Activated gamma-delta T cell treated with Interleukin-2 at 50 U/mL for 16 hours (primary cell): ENCODE data around the gene ANKRD50.

Experiments
- DNase-seq: peaks from one replicate; pipeline ENCODE4 v3.0.0-alpha.2; 2020

ANKRD50 gene

GRCh38 chr4:124712372-124713184 is at the start of gene ANKRD50:
Gene ANKRD50 (minus strand): TSS chr4:124712732. CDS start chr4:124710511, 2,221 bp downstream.
- peak; percentile 58 for DNase-seq

- DNase-seq, result no peak
These were observed 44.6 kb upstream of the ANKRD50 start for GRCh38 chr4:124757126-124757525.

DNA sequence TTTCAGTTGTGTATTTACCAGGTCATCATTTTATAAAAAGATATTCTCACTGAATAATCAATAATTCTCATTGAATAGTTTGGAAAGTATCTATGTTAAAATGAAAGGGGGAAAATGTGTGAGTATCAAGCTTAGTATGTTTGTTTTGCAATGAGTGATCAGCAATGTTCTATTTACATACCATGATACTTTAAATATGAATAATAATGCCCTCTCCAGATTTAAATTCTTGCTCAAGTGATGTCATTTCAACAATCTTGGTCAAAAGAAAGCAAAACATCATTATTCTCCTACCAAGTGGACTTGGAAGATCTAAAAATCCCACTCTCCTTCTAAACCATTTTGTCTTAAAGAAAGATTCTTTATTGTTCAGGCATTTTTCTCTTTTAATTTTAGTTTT is 42.1 kb upstream of the ANKRD50 start:
- no peak for DNase-seq

DNA sequence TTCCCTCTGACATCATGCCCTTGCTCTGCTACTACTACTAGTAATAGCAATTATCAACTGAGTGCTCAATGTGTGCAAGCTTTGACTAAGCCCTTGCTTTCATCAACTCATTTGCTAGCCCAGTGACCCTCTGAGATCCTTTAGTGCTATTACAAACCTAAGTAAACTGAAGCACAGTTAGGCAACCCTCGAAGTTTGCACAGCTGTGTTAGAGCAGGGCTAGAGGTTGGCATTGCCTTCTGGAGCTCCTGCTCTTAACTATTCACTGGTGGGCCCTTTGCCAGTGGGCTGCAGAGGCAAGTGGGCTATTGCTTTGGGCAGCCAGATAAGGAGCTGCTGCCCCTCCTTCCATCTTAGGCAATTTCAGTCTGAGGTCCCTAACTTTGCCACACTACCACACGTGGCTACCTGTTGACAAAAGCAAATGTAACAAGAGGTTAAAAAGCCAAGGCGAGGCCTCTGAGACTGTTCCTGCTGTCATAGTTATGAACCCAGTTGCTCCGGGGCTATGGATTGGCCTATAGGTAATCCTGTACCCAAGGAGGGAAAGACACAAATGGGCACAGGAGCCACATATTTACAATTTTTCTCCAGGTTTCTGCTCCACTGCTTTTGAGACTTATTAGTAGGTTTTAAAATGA is 41.5 kb upstream of the ANKRD50 start:
- DNase-seq, result no peak

GRCh38 chr4:124749421-124749820 is 36.9 kb upstream of the ANKRD50 start:
- no peak for DNase-seq

DNA sequence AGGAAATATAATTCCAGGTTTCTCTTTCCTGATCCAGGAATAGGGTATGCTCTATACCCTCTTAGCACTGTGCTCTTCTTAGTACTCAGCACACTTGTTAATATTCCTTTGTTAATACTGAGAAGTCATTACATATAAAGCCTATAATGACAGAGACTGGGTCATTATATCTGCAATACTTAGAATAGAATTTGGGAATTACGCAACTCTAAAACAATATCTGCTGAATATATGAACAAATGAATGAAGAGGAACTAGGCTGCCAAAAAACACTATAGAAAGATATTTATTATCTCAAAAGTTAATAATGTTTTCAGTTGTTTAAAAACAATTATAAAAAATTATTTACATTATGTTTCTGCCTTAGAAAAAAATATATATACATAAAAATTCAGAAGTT is 36.4 kb upstream of the ANKRD50 start:
- DNase-seq, result no peak

DNA sequence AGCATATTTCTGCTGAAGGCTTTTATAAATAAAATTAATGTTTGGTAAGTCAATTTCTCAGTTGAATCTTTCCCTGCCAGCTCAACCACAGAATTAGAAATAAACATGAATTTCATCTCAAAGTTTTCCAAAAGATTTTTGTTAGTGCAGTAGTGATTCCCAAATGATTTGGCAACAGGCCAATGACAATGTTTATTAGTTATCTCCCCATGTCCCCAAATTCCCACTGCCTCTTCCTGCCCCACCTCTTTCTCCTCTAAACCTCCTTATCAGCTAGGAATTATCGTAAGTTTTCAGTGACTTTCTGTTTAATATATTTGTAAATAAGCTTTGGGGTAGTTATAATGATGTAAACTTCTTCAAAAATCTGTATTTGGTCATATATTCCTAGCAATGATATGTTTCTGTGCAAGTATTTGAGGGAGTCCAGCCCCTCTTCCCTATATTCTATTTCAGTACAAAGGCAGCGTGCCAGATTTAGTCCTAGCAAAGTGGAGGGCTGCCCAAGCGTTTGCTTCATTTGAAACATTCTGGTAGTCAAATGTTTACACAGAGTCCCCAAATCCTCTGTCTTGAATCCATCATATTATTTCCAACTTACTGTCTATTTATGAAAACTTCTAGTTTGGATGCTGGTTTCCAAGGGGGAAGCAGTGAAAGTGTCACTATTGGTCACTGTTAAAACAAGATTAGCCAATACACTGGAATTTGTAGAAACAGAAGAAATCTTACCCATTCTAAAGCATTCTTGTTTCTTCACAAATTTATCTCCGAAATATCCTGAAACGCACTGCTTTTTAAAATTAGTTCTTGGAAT is 33.7 kb upstream of the ANKRD50 start:
- DNase-seq, result no peak

GRCh38 chr4:124743711-124744110 is 31.2 kb upstream of the ANKRD50 start:
- DNase-seq, result no peak

GRCh38 chr4:124740501-124740900 is 28.0 kb upstream of the ANKRD50 start:
- no peak for DNase-seq

- DNase-seq, result no peak
These were observed 26.5 kb upstream of the ANKRD50 start for GRCh38 chr4:124738994-124739393.

- no peak for DNase-seq
These were observed 25.1 kb upstream of the ANKRD50 start for GRCh38 chr4:124737619-124738018.

- DNase-seq, result no peak
These were observed 24.0 kb upstream of the ANKRD50 start for GRCh38 chr4:124736526-124736925.

DNA sequence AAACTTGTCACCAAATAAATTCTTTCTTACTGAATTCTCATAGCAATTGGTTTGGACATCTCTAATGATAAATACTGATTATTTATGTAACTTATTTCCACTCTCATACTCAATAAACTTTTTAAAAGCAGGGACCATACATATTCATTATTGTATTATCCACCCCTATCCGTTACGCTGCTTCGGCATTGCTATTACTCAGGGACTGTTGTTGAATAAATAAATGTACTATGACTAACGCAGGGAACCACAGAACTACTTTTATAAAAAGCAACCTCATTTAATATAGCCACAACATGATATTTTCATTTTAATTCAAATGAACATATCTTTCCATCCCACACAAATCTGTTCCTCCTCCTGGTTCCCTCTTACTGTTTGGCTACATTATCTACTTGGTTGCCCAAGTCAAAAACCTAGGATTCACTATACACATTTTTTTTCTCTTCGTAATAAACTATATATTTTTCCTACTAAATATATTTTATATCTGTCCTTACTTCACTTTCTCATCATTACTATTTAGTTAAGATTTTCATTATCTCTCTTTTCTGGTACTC is 14.9 kb upstream of the ANKRD50 start:
- no peak for DNase-seq

GRCh38 chr4:124726269-124726668 is 13.7 kb upstream of the ANKRD50 start:
- no peak for DNase-seq

DNA sequence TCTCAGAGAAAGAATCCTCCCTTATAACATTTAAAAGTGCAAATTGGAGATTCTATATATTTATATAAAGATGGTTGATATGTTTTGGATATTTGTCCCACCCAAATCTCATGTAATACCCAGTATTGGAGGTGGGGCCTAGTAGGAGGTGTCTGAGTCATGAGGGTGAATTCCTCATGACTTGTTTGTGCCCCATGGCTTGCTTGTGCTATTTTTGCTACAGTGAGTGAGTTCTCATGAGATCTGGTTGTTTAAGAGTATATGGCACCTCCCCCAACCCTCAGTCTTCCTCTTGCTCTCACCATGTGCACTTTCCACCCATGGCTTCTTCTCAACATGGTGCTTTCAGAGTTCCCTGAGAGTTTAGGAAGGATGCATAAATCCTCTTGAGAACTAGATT is 9.5 kb upstream of the ANKRD50 start:
- no peak for DNase-seq

DNA sequence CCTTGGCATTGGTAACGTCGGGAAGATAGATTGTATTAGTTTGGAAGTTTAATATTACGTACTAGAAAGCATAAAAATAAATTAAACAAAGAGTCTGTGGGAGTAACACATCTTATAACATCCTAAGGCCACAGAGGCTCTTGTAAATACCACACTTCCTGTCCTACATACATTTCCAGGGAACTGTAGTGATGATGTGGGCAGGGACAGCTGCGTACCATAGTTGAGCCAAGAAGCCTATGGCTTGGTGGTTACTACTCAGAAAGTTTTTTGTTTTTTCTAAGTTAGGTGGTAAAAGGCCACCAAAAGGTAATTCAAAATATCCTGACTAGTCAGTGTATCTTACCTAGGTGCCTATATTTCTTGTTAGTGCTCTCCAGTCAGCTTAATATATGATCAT is 4.6 kb upstream of the ANKRD50 start:
- no peak for DNase-seq

GRCh38 chr4:124713185-124713592 is 657 bp upstream of the ANKRD50 start:
- peak; percentile 8 for DNase-seq

- DNase-seq, result no peak
These were observed 811 bp downstream of the ANKRD50 start for GRCh38 chr4:124711471-124712371.

- DNase-seq, result no peak
These were observed 1.6 kb downstream of the ANKRD50 start for GRCh38 chr4:124710911-124711310.

DNA sequence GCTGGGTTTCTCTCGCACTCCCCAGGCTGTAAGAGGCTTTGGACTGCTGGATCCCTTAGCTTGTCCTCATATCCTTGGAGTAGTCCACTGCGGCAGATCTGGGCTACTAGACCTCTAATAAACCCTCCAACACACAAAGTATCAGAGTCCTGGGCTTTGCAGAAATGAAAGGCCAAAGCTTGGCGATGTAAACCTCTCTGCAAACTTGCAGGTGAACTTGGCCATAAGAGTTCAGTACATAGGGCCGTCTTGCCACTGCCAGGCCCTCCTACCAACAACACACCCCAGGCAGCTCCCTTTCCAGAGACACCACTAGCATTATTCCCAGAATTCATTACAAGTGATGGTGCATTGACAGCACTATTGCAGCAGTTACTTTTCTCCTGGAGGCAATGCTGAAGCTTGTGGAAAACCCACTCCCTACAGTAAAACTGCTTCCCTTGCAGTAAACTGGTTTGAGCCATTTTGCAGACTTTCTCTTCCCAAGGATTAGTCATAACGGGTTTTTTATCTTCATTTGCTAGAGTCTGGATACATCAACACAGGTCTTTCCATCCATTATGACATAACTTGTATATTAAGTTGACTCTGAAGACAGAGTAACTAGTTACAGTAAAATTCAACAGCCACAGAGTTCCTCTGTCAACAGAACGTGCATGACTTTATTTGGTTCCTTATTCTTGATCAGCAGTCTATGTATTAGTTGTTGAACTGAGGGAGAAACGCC is 2.4 kb downstream of the ANKRD50 start:
- no peak for DNase-seq

- no peak for DNase-seq
These were observed 3.8 kb downstream of the ANKRD50 start for GRCh38 chr4:124708517-124709300.
